Caco-2 (cell line): ENCODE data around the gene VSTM2A. TPM values are rescaled to one million over a fixed set of nuclear protein-coding genes. Genes with fewer than 3 reads are reported as not detected.

Source experiments
- BruUV-seq: library from RNA; stranded (reverse); fragments of 400-500 nt; replicated peaks from 2 replicates; lab custom pipeline; 2021; lab: Mats Ljungman, UMichigan
- CTCF ChIA-PET: fragments of 300-600 bp; sonication (Branson Sonifier 250); formaldehyde crosslinking; loops from one replicate; lab custom pipeline; 2022; ENCODE audit warnings: antibody characterized with exemption; lab: Charles Lee
- POLR2A ChIA-PET: fragments of 300-600 bp; sonication (Branson Sonifier 250); formaldehyde crosslinking; loops from one replicate; lab custom pipeline; 2022; ENCODE audit warnings: antibody characterized with exemption; lab: Charles Lee
- DNase-seq, 2 experiments: peaks; one replicate each; pipeline versions ENCODE4 v3.0.0 to v3.0.0-alpha.2; 2020 to 2022
- H3K27me3 ChIP-seq: replicated peaks from 2 replicates; pipeline ENCODE4 v1.6.0; 2011; ENCODE audit warnings: low read length; ENCODE audit not compliant: control insufficient read depth, insufficient read depth
- H3K36me3 ChIP-seq: 2 replicates; pipeline ENCODE4 v1.5.1; 2011; ENCODE audit warnings: low read length; ENCODE audit not compliant: control insufficient read depth, insufficient read depth
- H3K4me1 ChIP-seq: fragments of 250-450 bp; sonication (Bioruptor Pico); 2 replicates; pipeline ENCODE4 v1.5.1; 2020; ENCODE audit warnings: mild to moderate bottlenecking
- H3K4me3 ChIP-seq: 2 replicates; pipeline ENCODE4 v1.5.1; 2011; ENCODE audit warnings: low read depth, mild to moderate bottlenecking, control low read depth, low read length
- H3K9me3 ChIP-seq: fragments of 250-450 bp; sonication (Bioruptor Pico); 2 replicates; pipeline ENCODE4 v1.5.1; 2020; ENCODE audit warnings: mild to moderate bottlenecking, moderate library complexity
- H3K27ac Mint-ChIP-seq: one replicate; pipeline ENCODE4 v1.8.0; 2022; ENCODE audit warnings: mixed read lengths; ENCODE audit not compliant: unreplicated experiment
- H3K27me3 Mint-ChIP-seq: one replicate; pipeline ENCODE4 v1.8.0; 2022; ENCODE audit warnings: mixed read lengths; ENCODE audit not compliant: insufficient read depth, unreplicated experiment
- H3K36me3 Mint-ChIP-seq: one replicate; pipeline ENCODE4 v1.8.0; 2022; ENCODE audit warnings: mild to moderate bottlenecking, mixed read lengths; ENCODE audit not compliant: insufficient read depth, unreplicated experiment
- H3K4me1 Mint-ChIP-seq: one replicate; pipeline ENCODE4 v1.8.0; 2022; ENCODE audit warnings: low read depth, mixed read lengths; ENCODE audit not compliant: unreplicated experiment
- H3K4me3 Mint-ChIP-seq: one replicate; pipeline ENCODE4 v1.8.0; 2022; ENCODE audit warnings: mild to moderate bottlenecking, moderate library complexity, mixed read lengths; ENCODE audit not compliant: unreplicated experiment
- H3K9me3 Mint-ChIP-seq: one replicate; pipeline ENCODE4 v1.8.0; 2022; ENCODE audit warnings: mixed read lengths; ENCODE audit not compliant: unreplicated experiment
- CTCF ChIP-seq, 2 experiments: fragments of 200-600 bp in 1 of 2; IDR thresholded peaks; 1 replicate in 1 of 2; 2 replicates in 1 of 2; pipeline versions ENCODE4 v1.5.1 to v1.8.0; 2011 to 2022; ENCODE audit warnings: antibody characterized with exemption in 1 of 2, control low read depth in 1 of 2, inconsistent platforms in 1 of 2, low read depth in 1 of 2, low read length in 1 of 2, mild to moderate bottlenecking in 1 of 2, moderate library complexity in 1 of 2; ENCODE audit not compliant: insufficient read depth in 1 of 2, severe bottlenecking in 1 of 2, unreplicated experiment in 1 of 2
- intact Hi-C: fragments of 100-400 bp; cut with micrococcal nuclease; formaldehyde crosslinking; loops from one replicate; pipeline ENCODE4 v1.10.0; 2022; ENCODE audit not compliant: unreplicated experiment
- total RNA-seq: library from RNA; stranded (reverse); gene quantifications from 2 replicates; pipeline ENCODE4 v1.2.3, GENCODE V29; 2022

VSTM2A gene
- total RNA-seq, 1 experiment from 2014 or later = not detected

DNA sequence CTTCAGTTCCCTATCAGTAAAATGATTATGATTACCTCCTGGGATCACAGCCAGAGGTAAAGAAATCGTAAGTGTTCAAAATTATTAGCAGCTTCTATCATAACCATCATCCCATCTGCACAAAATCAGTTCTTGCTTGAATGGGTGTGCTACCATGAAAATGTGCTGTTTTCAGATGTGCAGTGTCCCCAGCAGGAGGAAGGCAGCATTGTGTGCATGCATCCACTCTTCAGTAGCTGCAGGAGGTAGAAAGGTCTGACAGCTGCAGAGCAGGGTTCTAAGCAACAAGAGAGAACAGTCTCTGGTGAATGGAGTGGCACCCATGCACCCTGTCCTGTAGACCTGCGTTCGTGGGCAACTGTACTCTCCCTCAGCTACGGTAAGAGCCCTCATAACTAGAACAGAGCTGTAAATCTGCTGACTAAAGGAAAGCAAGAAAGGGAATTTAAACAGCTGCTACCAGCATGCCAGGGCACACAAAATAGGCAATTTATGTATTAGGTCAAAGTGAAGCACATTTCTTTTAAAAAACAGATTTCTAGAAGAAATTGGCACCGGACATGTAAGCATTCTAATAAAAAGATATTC is 21.2 kb downstream of the VSTM2A start:
- ChIA-PET CTCF (no interaction called here), POLR2A (no interaction called here)

GRCh38 chr7:54565432-54565831 is 23.3 kb downstream of the VSTM2A start:
- H3K4me3 ChIP-seq = no peak overlapping the region
- ChIA-PET CTCF (no interaction called here), POLR2A (no interaction called here)
- DNase-seq = no peak
- Mint-ChIP-seq H3K4me1 (no peaks in the 10 kb centered on the region), H3K4me3 (no peak overlapping the region), H3K27me3 (peaks cover 7% of the 10 kb centered on the region), H3K27ac (no peak overlapping the region), H3K9me3 (no peaks in the 10 kb centered on the region), H3K36me3 (no peaks in the 10 kb centered on the region)
- no peaks in the 10 kb centered on the region for H3K9me3 ChIP-seq
- no TSS peak for BruUV-seq
- intact Hi-C loops = no loop called here
- TF ChIP-seq CTCF (IDR thresholded peaks at IDR 0.05; ENCODE audit: insufficient read depth in 1 of 2, low read depth in 1 of 2, low read length in 1 of 2, severe bottlenecking in 1 of 2, unreplicated experiment in 1 of 2) = no peak
- H3K27me3 ChIP-seq = no peaks in the 10 kb centered on the region; the same call in 1 of the 2 replicates
- H3K36me3 ChIP-seq = no peaks in the 10 kb centered on the region
- no peaks in the 10 kb centered on the region for H3K4me1 ChIP-seq

More for the DNA sequence above, 21.2 kb downstream of the VSTM2A start:
- Mint-ChIP-seq H3K27ac (no peak overlapping the region), H3K27me3 (peaks cover 7% of the 10 kb centered on the region), H3K9me3 (no peaks in the 10 kb centered on the region), H3K4me1 (no peaks in the 10 kb centered on the region), H3K4me3 (no peak overlapping the region), H3K36me3 (no peaks in the 10 kb centered on the region)
- no peak for DNase-seq
- Histone ChIP-seq H3K27me3 (no peaks in the 10 kb centered on the region; the same call in 1 of the 2 replicates), H3K36me3 (no peaks in the 10 kb centered on the region), H3K9me3 (no peaks in the 10 kb centered on the region), H3K4me1 (no peaks in the 10 kb centered on the region), H3K4me3 (no peak overlapping the region)
- no peak for TF ChIP-seq CTCF (IDR thresholded peaks at IDR 0.05; ENCODE audit: insufficient read depth in 1 of 2, low read depth in 1 of 2, low read length in 1 of 2, severe bottlenecking in 1 of 2, unreplicated experiment in 1 of 2)
- BruUV-seq = no TSS peak
- intact Hi-C loops = no loop called here

DNA sequence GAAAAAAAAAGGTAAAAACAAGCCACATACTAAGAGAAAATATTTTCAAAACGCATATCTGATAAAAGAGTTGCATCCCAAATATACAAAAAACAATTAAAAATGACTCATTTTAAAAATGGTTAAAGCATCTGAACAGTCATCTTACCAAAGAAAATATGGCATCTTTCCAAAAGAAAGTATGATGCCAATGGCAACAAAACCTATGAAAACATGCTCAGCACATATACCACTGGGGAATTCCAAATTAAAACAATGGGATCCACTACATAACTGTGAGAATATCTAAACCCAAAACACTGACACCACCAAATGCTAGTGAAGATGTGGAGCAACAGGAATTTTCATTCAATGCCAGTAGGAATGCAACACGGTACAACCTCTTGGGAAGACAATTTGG is 39.3 kb downstream of the VSTM2A start:
- Histone ChIP-seq H3K9me3 (no peaks in the 10 kb centered on the region; the same call in 1 of the 2 replicates), H3K27me3 (no peaks in the 10 kb centered on the region), H3K4me3 (no peak overlapping the region), H3K4me1 (no peaks in the 10 kb centered on the region), H3K36me3 (no peaks in the 10 kb centered on the region)
- no peak overlapping the region for H3K4me3 Mint-ChIP-seq
- no peaks in the 10 kb centered on the region for H3K36me3 Mint-ChIP-seq
- no peaks in the 10 kb centered on the region for H3K4me1 Mint-ChIP-seq
- no peaks in the 10 kb centered on the region for H3K9me3 Mint-ChIP-seq
- H3K27me3 Mint-ChIP-seq = peaks cover 2% of the 10 kb centered on the region
- no peak for DNase-seq
- intact Hi-C loops = no loop called here
- H3K27ac Mint-ChIP-seq = no peak overlapping the region
- no peak for TF ChIP-seq CTCF (IDR thresholded peaks at IDR 0.05; ENCODE audit: insufficient read depth in 1 of 2, low read depth in 1 of 2, low read length in 1 of 2, severe bottlenecking in 1 of 2, unreplicated experiment in 1 of 2)
- ChIA-PET CTCF (no interaction called here), POLR2A (no interaction called here)
- no TSS peak for BruUV-seq
